B cell (primary cell): ENCODE data around the gene GPR146. TPM values are rescaled to one million over a fixed set of nuclear protein-coding genes. Genes with fewer than 3 reads are reported as not detected.
"Not testable (repeated sequence)": the region's sequence is repeated elsewhere in the genome, so short reads cannot be mapped to it uniquely, and the experiment has no call there.

Experiments used
- ATAC-seq: fragments of 200-7000 bp; cut with Tn5 transposase; one replicate; pipeline ENCODE4 v1.10.0; 2021; ENCODE audit warnings: low read depth, mild to moderate bottlenecking, moderate number of reproducible peaks, moderate library complexity
- CTCF ChIA-PET: fragments of 350-600 bp; sonication (Branson Sonifier 250); formaldehyde crosslinking; loops from one replicate; lab custom pipeline; 2021; ENCODE audit warnings: antibody characterized with exemption, inconsistent platforms; lab: Charles Lee
- POLR2A ChIA-PET: fragments of 350-600 bp; sonication (Branson Sonifier 250); formaldehyde crosslinking; loops from one replicate; lab custom pipeline; 2021; ENCODE audit warnings: antibody characterized with exemption; lab: Charles Lee
- DNase-seq: peaks from one replicate; pipeline ENCODE4 v3.0.0; 2013
- H2AFZ ChIP-seq: 2 replicates; pipeline ENCODE4 v1.6.1; 2012; ENCODE audit warnings: mild to moderate bottlenecking, low read depth, low read length; ENCODE audit not compliant: insufficient read depth, poor library complexity, severe bottlenecking
- H3K27ac ChIP-seq, 2 donors: 1 replicate in 1 of 2; 2 replicates in 1 of 2; pipeline ENCODE4 v1.5.1; 2012 to 2013; ENCODE audit warnings: low read length in 2 of 2, mild to moderate bottlenecking in 2 of 2, moderate library complexity in 1 of 2
- H3K27me3 ChIP-seq, 4 experiments: fragments of 200-600 bp in 1 of 4; sonication (generic) in 1 of 4; replicated peaks in 1 of 4; 1 replicate in 2 of 4; 2 replicates in 2 of 4; pipeline versions ENCODE4 v1.6.1 to v1.7.0; 2013 to 2016; ENCODE audit warnings: low read length in 3 of 4, mild to moderate bottlenecking in 2 of 4, mixed read lengths in 1 of 4, moderate library complexity in 1 of 4; ENCODE audit not compliant: insufficient read depth in 4 of 4, control insufficient read depth in 3 of 4; ENCODE audit errors: control extremely low read depth in 1 of 4
- H3K36me3 ChIP-seq, 2 experiments: replicated peaks in 1 of 2; 1 replicate in 1 of 2; 2 replicates in 1 of 2; pipeline versions ENCODE4 v1.6.1 to v1.7.1; 2013; ENCODE audit warnings: low read length in 1 of 2; ENCODE audit not compliant: insufficient read depth in 2 of 2, control insufficient read depth in 1 of 2; ENCODE audit errors: control extremely low read depth in 1 of 2, extremely low read depth in 1 of 2
- H3K4me1 ChIP-seq, 2 donors: fragments of 200-600 bp in 1 of 2; sonication (generic) in 1 of 2; 1 replicate in 1 of 2; 2 replicates in 1 of 2; pipeline versions ENCODE4 v1.5.1 to v1.6.1; 2013 to 2017; ENCODE audit warnings: low read length in 2 of 2; ENCODE audit not compliant: control insufficient read depth in 2 of 2, insufficient read depth in 2 of 2
- H3K4me2 ChIP-seq: replicated peaks from 2 replicates; pipeline ENCODE3; 2012; ENCODE audit warnings: mild to moderate bottlenecking, low read depth, low read length; ENCODE audit not compliant: poor library complexity, severe bottlenecking
- H3K4me3 ChIP-seq, 5 experiments: fragments of 200-600 bp in 1 of 5; sonication (generic) in 1 of 5; 1 replicate in 3 of 5; 2 replicates in 2 of 5; pipeline versions ENCODE4 v1.5.1 to v1.7.0; 2011 to 2016; ENCODE audit warnings: low read length in 4 of 5, mild to moderate bottlenecking in 4 of 5, low read depth in 2 of 5, control low read depth in 1 of 5, moderate library complexity in 1 of 5; ENCODE audit not compliant: insufficient read depth in 1 of 5; ENCODE audit errors: control extremely low read depth in 1 of 5, extremely low read depth in 1 of 5
- H3K79me2 ChIP-seq: fragments of 200-600 bp; sonication (generic); one replicate; pipeline ENCODE4 v1.6.0; 2016; ENCODE audit warnings: low read length; ENCODE audit not compliant: control insufficient read depth, insufficient read depth
- H3K9ac ChIP-seq: fragments of 200-600 bp; sonication (generic); 2 replicates; pipeline ENCODE4 v1.6.1; 2017; ENCODE audit warnings: mild to moderate bottlenecking, low read length, moderate library complexity
- H3K9me3 ChIP-seq, 3 donors: one replicate each; pipeline versions ENCODE4 v1.6.1 to v1.7.1; 2013; ENCODE audit warnings: low read length in 2 of 3; ENCODE audit not compliant: control insufficient read depth in 2 of 3, insufficient read depth in 1 of 3; ENCODE audit errors: control extremely low read depth in 1 of 3
- H4K20me1 ChIP-seq: 2 replicates; pipeline ENCODE4 v1.6.0; 2012; ENCODE audit warnings: mild to moderate bottlenecking, low read length; ENCODE audit not compliant: insufficient read depth, control insufficient read depth, poor library complexity, severe bottlenecking
- H3K27ac Mint-ChIP-seq: one replicate; pipeline ENCODE4 v1.8.0; 2021; ENCODE audit warnings: mixed read lengths
- H3K27me3 Mint-ChIP-seq: one replicate; pipeline ENCODE4 v1.8.0; 2021; ENCODE audit warnings: mixed read lengths
- H3K4me1 Mint-ChIP-seq: one replicate; pipeline ENCODE4 v1.8.0; 2021; ENCODE audit warnings: mixed read lengths
- H3K4me3 Mint-ChIP-seq: one replicate; pipeline ENCODE4 v1.8.0; 2021; ENCODE audit warnings: mixed read lengths
- H3K9me3 Mint-ChIP-seq: one replicate; pipeline ENCODE4 v1.8.0; 2022; ENCODE audit warnings: mixed read lengths; ENCODE audit not compliant: insufficient read depth
- CTCF ChIP-seq: fragments of 200-600 bp; IDR thresholded peaks from one replicate; pipeline ENCODE4 v1.8.0; 2022; ENCODE audit warnings: antibody characterized with exemption, mild to moderate bottlenecking
- EZH2 ChIP-seq: IDR thresholded peaks from 2 replicates; pipeline ENCODE4 v1.6.1; 2012; ENCODE audit warnings: borderline replicate concordance, low read depth, mild to moderate bottlenecking, moderate library complexity, low read length; ENCODE audit not compliant: insufficient read depth, poor library complexity, severe bottlenecking
- WGBS: methylation state at CpG from one replicate; pipeline ENCODE4 v1.1.5; 2013; ENCODE audit warnings: missing lambda C conversion rate; ENCODE audit not compliant: insufficient coverage; 5-methylcytosine and 5-hydroxymethylcytosine counted together
- intact Hi-C: fragments of 100-400 bp; cut with micrococcal nuclease; formaldehyde crosslinking; loops from one replicate; pipeline ENCODE4 v1.10.0; 2022
- polyA plus RNA-seq: library from polyadenylated mRNA; depleted of rRNA; stranded (reverse); fragments of >200 nt; gene quantifications from 2 replicates; pipeline ENCODE4 v1.2.3, GENCODE V29; 2012
- total RNA-seq, 2 donors: library from RNA; stranded (reverse); fragments of 120-200 nt in 1 of 2; gene quantifications; 1 replicate in 1 of 2; 2 replicates in 1 of 2; pipeline versions ENCODE4 v1.2.3 to v1.2.4, GENCODE V29; 2013 to 2022

Gene GPR146
- total and polyA plus RNA-seq, 2 donors (not counting 1 experiment from before 2014, with no cell fraction given) = 4.2 to 45.4 TPM

- no peak overlapping the region for H3K4me2 ChIP-seq
- H4K20me1 ChIP-seq = peaks cover under 1% of the 10 kb centered on the region
- no peak overlapping the region for H3K27ac Mint-ChIP-seq
- no peak overlapping the region for H3K9ac ChIP-seq
- peaks cover 3% of the 10 kb centered on the region for H3K4me1 Mint-ChIP-seq
- H2AFZ ChIP-seq = no peak overlapping the region
- no peaks in the 10 kb centered on the region for H3K27me3 ChIP-seq
- no peaks in the 10 kb centered on the region for H3K9me3 Mint-ChIP-seq
- H3K4me3 Mint-ChIP-seq = no peak overlapping the region
- H3K4me3 ChIP-seq = no peak overlapping the region
- ATAC-seq = no peak
- peaks cover 3% of the 10 kb centered on the region for H3K27me3 Mint-ChIP-seq
- DNase-seq = no peak
- POLR2A ChIA-PET = interaction anchor here (0.7 to 1.1 kb wide), 3 partner anchors 11 to 45 kb away, joined by 5 to 6 read pairs (median 6); no protein-coding TSS in a partner anchor
- WGBS = 97% methylated on average over 19 of the region's 19 CpGs
- no peaks in the 10 kb centered on the region for H3K36me3 ChIP-seq
- intact Hi-C loops = no loop called here
- TF ChIP-seq EZH2 = no peak
- TF ChIP-seq CTCF = no peak
- H3K9me3 ChIP-seq = peaks cover 0 to 11% (median 0%) of the 10 kb centered on the region in 3 donors
- H3K4me1 ChIP-seq = no peaks in the 10 kb centered on the region
- no peaks in the 10 kb centered on the region for H3K79me2 ChIP-seq
- CTCF ChIA-PET = interaction anchor here (3.1 kb wide), 1 partner anchor 78 kb away, joined by 19 read pairs; no protein-coding TSS in a partner anchor
- H3K27ac ChIP-seq = no peak overlapping the region
Observed at GRCh38 chr7:1071731-1072254, 27.4 kb downstream of the GPR146 start.

DNA sequence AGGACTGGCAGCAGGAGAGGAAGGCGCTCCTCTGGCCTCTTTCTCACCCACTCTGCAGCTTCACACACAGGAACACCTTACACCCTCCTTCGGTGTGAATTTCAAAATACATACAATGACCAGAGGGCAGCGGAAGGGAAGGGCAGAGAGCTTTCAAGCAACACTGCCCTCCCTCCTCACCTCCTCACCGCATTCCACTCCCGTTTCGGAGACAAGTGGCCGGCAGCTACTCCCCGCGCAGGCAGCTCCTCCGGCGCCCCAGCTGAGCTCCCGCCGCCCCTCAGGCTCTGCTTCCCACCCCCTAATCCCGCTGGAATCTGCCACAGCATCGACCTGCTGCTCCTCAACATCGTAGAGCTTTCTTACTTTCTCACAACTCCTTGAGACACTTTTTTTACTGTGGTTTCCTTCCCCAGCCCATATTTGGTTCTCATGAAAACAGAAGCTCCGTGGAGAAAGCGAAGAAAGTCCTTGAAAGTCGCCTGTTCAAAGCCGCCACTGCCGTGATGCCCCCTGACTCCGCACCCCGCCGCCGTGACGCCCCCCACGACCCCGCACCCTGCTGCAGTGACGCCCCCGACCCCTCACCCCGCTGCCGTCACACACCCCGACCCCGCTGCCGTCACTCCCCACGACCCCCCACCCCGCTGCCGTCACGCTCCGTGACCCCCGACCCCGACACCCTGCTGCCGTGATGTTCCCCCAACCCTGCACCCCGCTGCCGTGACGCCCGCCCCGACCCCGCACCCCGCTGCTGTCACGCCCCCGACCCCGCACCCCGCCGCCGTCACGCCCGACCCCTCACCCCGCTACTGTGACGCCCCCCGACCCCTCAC, 29.0 kb downstream of the GPR146 start:
- H3K4me3 ChIP-seq = no peak overlapping the region
- intact Hi-C loops = no loop called here
- no peaks in the 10 kb centered on the region for H3K4me1 ChIP-seq
- Mint-ChIP-seq H3K4me1 (peaks cover 3% of the 10 kb centered on the region), H3K27ac (no peak overlapping the region), H3K27me3 (peaks cover 3% of the 10 kb centered on the region), H3K9me3 (no peaks in the 10 kb centered on the region), H3K4me3 (no peak overlapping the region)
- H3K9me3 ChIP-seq = peaks cover 0 to 11% (median 0%) of the 10 kb centered on the region in 3 donors
- H3K4me2 ChIP-seq = no peak overlapping the region
- H3K36me3 ChIP-seq = no peaks in the 10 kb centered on the region
- POLR2A ChIA-PET = interaction anchor here (0.6 kb wide), 1 partner anchor 117 kb away, joined by 4 read pairs; no protein-coding TSS in a partner anchor
- peaks cover 3% of the 10 kb centered on the region for H4K20me1 ChIP-seq
- no peak overlapping the region for H2AFZ ChIP-seq
- H3K79me2 ChIP-seq = no peaks in the 10 kb centered on the region
- no peak for DNase-seq
- H3K27ac ChIP-seq = no peak overlapping the region
- ATAC-seq = no peak
- TF ChIP-seq EZH2 = no peak
- no peak for TF ChIP-seq CTCF
- CTCF ChIA-PET = interaction anchor here (1.1 to 3.1 kb wide), 4 partner anchors 13 to 102 kb away, joined by 3 to 19 read pairs (median 3); partner anchors contain the start of gene GPER1
- 31% methylated on average over 30 of the region's 61 CpGs for WGBS
- no peak overlapping the region for H3K9ac ChIP-seq
- no peaks in the 10 kb centered on the region for H3K27me3 ChIP-seq

DNA sequence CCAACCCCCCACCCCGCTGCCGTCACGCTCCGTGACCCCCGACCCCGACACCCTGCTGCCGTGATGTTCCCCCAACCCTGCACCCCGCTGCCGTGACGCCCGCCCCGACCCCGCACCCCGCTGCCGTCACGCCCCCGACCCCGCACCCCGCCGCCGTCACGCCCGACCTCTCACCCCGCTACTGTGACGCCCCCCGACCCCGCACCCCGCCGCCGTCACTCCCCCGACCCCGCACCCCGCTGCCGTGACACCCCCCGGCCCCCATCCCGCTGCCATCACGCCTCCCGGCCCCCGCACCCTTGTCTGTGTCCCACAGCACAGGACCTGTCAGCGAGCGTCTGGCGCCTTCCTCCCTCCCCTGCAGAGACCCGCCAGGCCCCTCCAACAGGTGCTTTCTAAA, 29.7 kb downstream of the GPR146 start:
- ATAC-seq, H3K27me3 Mint-ChIP-seq, H3K79me2 ChIP-seq, H3K9ac ChIP-seq, H3K27ac ChIP-seq, H4K20me1 ChIP-seq, DNase-seq, H3K4me1 ChIP-seq, POLR2A ChIA-PET, H3K4me3 ChIP-seq, H3K9me3 Mint-ChIP-seq, intact Hi-C loops, H3K27me3 ChIP-seq, H3K36me3 ChIP-seq, H3K4me1 Mint-ChIP-seq, H3K27ac Mint-ChIP-seq, H2AFZ ChIP-seq, H3K4me3 Mint-ChIP-seq, H3K4me2 ChIP-seq: not testable (repeated sequence)
- 90% methylated on average over 9 of the region's 43 CpGs for WGBS
- peaks cover 0 to 11% (median 0%) of the 10 kb centered on the region in 3 donors for H3K9me3 ChIP-seq
- CTCF ChIA-PET = interaction anchor here (1.2 to 3.1 kb wide), 2 partner anchors 12 to 81 kb away, joined by 3 to 19 read pairs; no protein-coding TSS in a partner anchor
